ENCODE data around the gene NOS3. TPM values are rescaled to one million over a fixed set of nuclear protein-coding genes. Genes with fewer than 3 reads are reported as not detected.

Gene NOS3
- total and polyA plus RNA-seq, 2 donors from 2014 or later = 9.3 to 51.7 TPM

- TF ChIP-seq, protein P1, sequence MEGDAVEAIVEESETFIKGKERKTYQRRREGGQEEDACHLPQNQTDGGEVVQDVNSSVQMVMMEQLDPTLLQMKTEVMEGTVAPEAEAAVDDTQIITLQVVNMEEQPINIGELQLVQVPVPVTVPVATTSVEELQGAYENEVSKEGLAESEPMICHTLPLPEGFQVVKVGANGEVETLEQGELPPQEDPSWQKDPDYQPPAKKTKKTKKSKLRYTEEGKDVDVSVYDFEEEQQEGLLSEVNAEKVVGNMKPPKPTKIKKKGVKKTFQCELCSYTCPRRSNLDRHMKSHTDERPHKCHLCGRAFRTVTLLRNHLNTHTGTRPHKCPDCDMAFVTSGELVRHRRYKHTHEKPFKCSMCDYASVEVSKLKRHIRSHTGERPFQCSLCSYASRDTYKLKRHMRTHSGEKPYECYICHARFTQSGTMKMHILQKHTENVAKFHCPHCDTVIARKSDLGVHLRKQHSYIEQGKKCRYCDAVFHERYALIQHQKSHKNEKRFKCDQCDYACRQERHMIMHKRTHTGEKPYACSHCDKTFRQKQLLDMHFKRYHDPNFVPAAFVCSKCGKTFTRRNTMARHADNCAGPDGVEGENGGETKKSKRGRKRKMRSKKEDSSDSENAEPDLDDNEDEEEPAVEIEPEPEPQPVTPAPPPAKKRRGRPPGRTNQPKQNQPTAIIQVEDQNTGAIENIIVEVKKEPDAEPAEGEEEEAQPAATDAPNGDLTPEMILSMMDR (IDR thresholded peaks at IDR 0.05; ENCODE audit: borderline replicate concordance, extremely low read depth, insufficient read depth) = no peak
- FAIRE-seq (no peak), DNase-seq (no peak)
- peaks cover 0 to 4% (median 0%) of the 10 kb centered on the region in 3 donors for H3K4me1 ChIP-seq (ENCODE audit: control insufficient read depth in 2 of 3, insufficient read depth in 2 of 3, low read depth in 1 of 3, low read length in 3 of 3)
- no peak overlapping the region for H3K4me3 ChIP-seq (ENCODE audit: low read length in 3 of 3)
- H3K27ac ChIP-seq (ENCODE audit: low read depth in 2 of 2, low read length in 2 of 2) = no peak overlapping the region
- no peaks in the 10 kb centered on the region for H3K27me3 ChIP-seq (ENCODE audit: control insufficient read depth, insufficient read depth, low read length)
- H3K9ac ChIP-seq (ENCODE audit: low read length in 3 of 3) = no peak overlapping the region
- intact Hi-C loops (cut with DNase I) = no loop called here
- no peaks in the 10 kb centered on the region for H3K36me3 ChIP-seq (ENCODE audit: control insufficient read depth in 2 of 3, insufficient read depth in 3 of 3, low read length in 3 of 3)
- H3K9me3 ChIP-seq (ENCODE audit: control insufficient read depth in 2 of 3, insufficient read depth in 1 of 3, low read length in 3 of 3) = peaks cover 0 to 3% (median 2%) of the 10 kb centered on the region in 3 donors
Observed at GRCh38 chr7:150986556-150986955, 4.3 kb upstream of the NOS3 start.

DNA sequence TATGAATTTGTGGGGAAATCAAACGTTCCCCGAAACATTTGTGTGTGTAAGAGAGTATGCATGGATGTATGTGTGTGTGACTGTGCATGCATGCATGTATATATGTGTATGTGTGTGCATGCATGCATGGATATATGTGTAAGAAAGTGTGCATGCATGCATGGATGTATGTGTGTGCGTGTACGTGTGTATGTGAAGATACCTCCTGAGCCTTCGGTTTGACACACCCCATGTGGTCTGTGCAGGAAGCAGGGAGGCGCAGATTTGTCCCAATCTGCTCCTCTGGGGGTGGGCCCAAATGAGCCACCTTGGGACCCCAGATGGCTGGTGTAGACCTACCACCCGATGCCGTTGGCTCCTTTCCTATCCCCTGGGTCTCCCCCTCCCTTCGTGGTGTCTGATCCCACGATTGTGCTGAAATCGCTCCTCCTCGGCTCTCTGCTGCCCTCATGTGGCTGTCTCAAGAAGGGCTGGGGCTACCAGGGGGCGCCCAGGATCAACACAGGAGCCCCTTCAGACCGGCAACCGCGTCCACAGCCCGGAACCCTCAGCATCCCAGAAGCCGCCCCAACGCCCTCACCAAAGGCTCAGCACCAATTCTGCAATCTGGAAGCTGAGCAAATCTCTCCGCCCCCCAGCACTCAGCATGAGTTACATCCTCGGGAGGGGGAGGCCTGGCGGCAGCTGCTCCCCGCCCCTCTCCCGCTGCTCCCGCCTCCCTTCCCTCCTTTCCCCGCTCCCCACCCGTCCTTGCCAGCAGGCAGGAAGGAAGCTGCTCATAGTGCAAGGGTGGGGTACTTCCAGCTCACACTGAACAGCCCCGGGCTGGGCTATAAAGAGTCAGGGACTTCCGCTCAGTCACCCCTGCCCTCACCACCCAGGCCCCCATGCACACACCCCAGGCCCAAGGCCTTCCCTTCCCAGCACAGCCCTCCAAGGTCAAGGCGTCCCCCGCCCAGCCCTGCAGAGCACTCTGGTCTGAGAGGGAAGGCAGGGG lies 2.3 kb upstream of the NOS3 start:
- H3K9ac ChIP-seq (ENCODE audit: low read length in 3 of 3) = no peak overlapping the region
- DNase-seq = peak; percentile 79 to 90 (median 86)
- FAIRE-seq = no peak
- peaks cover 0 to 3% (median 2%) of the 10 kb centered on the region in 3 donors for H3K9me3 ChIP-seq (ENCODE audit: control insufficient read depth in 2 of 3, insufficient read depth in 1 of 3, low read length in 3 of 3)
- TF ChIP-seq, protein P1 (IDR thresholded peaks at IDR 0.05; ENCODE audit: borderline replicate concordance, extremely low read depth, insufficient read depth) = peak; percentile 69
- intact Hi-C loops (cut with DNase I) = no loop called here
- no peaks in the 10 kb centered on the region for H3K27me3 ChIP-seq (ENCODE audit: control insufficient read depth, insufficient read depth, low read length)
- no peak overlapping the region for H3K4me3 ChIP-seq (ENCODE audit: low read length in 3 of 3)
- no peaks in the 10 kb centered on the region for H3K36me3 ChIP-seq (ENCODE audit: control insufficient read depth in 2 of 3, insufficient read depth in 3 of 3, low read length in 3 of 3)
- peak overlapping the region; percentile 60 to 71 for H3K27ac ChIP-seq (ENCODE audit: low read depth in 2 of 2, low read length in 2 of 2)
- peaks cover 0 to 4% (median 0%) of the 10 kb centered on the region in 3 donors for H3K4me1 ChIP-seq (ENCODE audit: control insufficient read depth in 2 of 3, insufficient read depth in 2 of 3, low read depth in 1 of 3, low read length in 3 of 3)

GRCh38 chr7:150989456-150989855 lies 1.4 kb upstream of the NOS3 start:
- TF ChIP-seq, protein P1 (IDR thresholded peaks at IDR 0.05; ENCODE audit: borderline replicate concordance, extremely low read depth, insufficient read depth) = no peak
- H3K4me1 ChIP-seq (ENCODE audit: control insufficient read depth in 2 of 3, insufficient read depth in 2 of 3, low read depth in 1 of 3, low read length in 3 of 3) = peaks cover 0 to 4% (median 0%) of the 10 kb centered on the region in 3 donors
- DNase-seq (no peak), FAIRE-seq (no peak)
- no peak overlapping the region for H3K4me3 ChIP-seq (ENCODE audit: low read length in 3 of 3)
- intact Hi-C loops (cut with DNase I) = no loop called here
- peak overlapping the region; percentile 60 to 71 for H3K27ac ChIP-seq (ENCODE audit: low read depth in 2 of 2, low read length in 2 of 2)
- H3K9ac ChIP-seq (ENCODE audit: low read length in 3 of 3) = no peak overlapping the region
- H3K36me3 ChIP-seq (ENCODE audit: control insufficient read depth in 2 of 3, insufficient read depth in 3 of 3, low read length in 3 of 3) = no peaks in the 10 kb centered on the region
- H3K9me3 ChIP-seq (ENCODE audit: control insufficient read depth in 2 of 3, insufficient read depth in 1 of 3, low read length in 3 of 3) = peaks cover 0 to 3% (median 2%) of the 10 kb centered on the region in 3 donors
- no peaks in the 10 kb centered on the region for H3K27me3 ChIP-seq (ENCODE audit: control insufficient read depth, insufficient read depth, low read length)
